Measurements from ENCODE around the gene ADK. TPM values are rescaled to one million over a fixed set of nuclear protein-coding genes. Genes with fewer than 3 reads are reported as not detected.
A peak's percentile ranks its signal among the peaks of the same experiment; 100 is the strongest.

The ADK gene
- total and polyA plus RNA-seq, 2 of the 4 experiments (the other 2 are of a cell fraction): 30.6 to 40.9 TPM

GRCh38 chr10:74179111-74179710 is 28.2 kb downstream of the ADK start:
- no peak overlapping the region for H4K91ac ChIP-seq (ENCODE audit: insufficient read depth, low read depth, low read length)
- H3K56ac ChIP-seq (ENCODE audit: extremely low read depth, insufficient read depth, low read length): no peak overlapping the region
- ChIA-PET CTCF (no interaction called here), POLR2A (ENCODE audit: unreplicated experiment) (no interaction called here)
- no peak overlapping the region for H3K18ac ChIP-seq (ENCODE audit: low read depth, low read length)
- H2AFZ ChIP-seq (replicated peaks; ENCODE audit: low read length, poor library complexity): no peak overlapping the region
- intact Hi-C loops (cut with micrococcal nuclease): no loop called here
- in situ Hi-C loops (cut with MboI; ENCODE audit: low sequenced_read_pairs): no loop called here
- H2AK9ac ChIP-seq (replicated peaks; ENCODE audit: low read depth, low read length, poor library complexity): no peak overlapping the region
- H3K36me3 ChIP-seq (ENCODE audit: control insufficient read depth, insufficient read depth, low read length): no peaks in the 10 kb centered on the region
- peak overlapping the region; percentile 18; the same call in 1 of the 2 replicates for H3K4ac ChIP-seq (ENCODE audit: low read depth, low read length)
- H3K79me1 ChIP-seq (ENCODE audit: low read depth in 1 of 2, low read length in 2 of 2): peaks cover 16 to 64% of the 10 kb centered on the region in 2 experiments
- H3K9me1 ChIP-seq (ENCODE audit: insufficient read depth, low read length): peaks cover 8% of the 10 kb centered on the region
- no peak for TF ChIP-seq MAFK (IDR thresholded peaks at IDR 0.05; ENCODE audit: low read depth, low read length)
- TF ChIP-seq SMC3 (IDR thresholded peaks at IDR 0.05; ENCODE audit: low read depth, low read length): no peak
- no peak for TF ChIP-seq FOS (IDR thresholded peaks at IDR 0.05; ENCODE audit: low read depth, low read length)
- TF ChIP-seq MAZ (IDR thresholded peaks at IDR 0.05; ENCODE audit: borderline replicate concordance, low read depth, low read length): no peak
- TF ChIP-seq BHLHE40 (IDR thresholded peaks at IDR 0.05; ENCODE audit: low read depth, low read length): no peak
- TF ChIP-seq, protein P1, sequence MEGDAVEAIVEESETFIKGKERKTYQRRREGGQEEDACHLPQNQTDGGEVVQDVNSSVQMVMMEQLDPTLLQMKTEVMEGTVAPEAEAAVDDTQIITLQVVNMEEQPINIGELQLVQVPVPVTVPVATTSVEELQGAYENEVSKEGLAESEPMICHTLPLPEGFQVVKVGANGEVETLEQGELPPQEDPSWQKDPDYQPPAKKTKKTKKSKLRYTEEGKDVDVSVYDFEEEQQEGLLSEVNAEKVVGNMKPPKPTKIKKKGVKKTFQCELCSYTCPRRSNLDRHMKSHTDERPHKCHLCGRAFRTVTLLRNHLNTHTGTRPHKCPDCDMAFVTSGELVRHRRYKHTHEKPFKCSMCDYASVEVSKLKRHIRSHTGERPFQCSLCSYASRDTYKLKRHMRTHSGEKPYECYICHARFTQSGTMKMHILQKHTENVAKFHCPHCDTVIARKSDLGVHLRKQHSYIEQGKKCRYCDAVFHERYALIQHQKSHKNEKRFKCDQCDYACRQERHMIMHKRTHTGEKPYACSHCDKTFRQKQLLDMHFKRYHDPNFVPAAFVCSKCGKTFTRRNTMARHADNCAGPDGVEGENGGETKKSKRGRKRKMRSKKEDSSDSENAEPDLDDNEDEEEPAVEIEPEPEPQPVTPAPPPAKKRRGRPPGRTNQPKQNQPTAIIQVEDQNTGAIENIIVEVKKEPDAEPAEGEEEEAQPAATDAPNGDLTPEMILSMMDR (conservative IDR thresholded peaks at IDR 0.05; ENCODE audit: low read depth, low read length): no peak
- TF ChIP-seq USF2 (IDR thresholded peaks at IDR 0.05; ENCODE audit: low read depth, low read length): no peak
- no peak for TF ChIP-seq CEBPB (IDR thresholded peaks at IDR 0.05; ENCODE audit: low read depth, low read length)
- TF ChIP-seq NFE2L2 (IDR thresholded peaks at IDR 0.05; ENCODE audit: low read depth, low read length): no peak
- TF ChIP-seq MXI1 (IDR thresholded peaks at IDR 0.05; ENCODE audit: borderline replicate concordance, low read depth, low read length): no peak
- no peak overlapping the region; a peak in 1 of 4 replicates for H4K8ac ChIP-seq (ENCODE audit: low read depth in 2 of 2, low read length in 2 of 2)
- H4K20me1 ChIP-seq (ENCODE audit: insufficient read depth, low read length): no peaks in the 10 kb centered on the region
- ATAC-seq (ENCODE audit: low read depth) (no peak), DNase-seq (peak; percentile 35)
- peak overlapping the region; percentile 70 for H3K14ac ChIP-seq (replicated peaks; ENCODE audit: low read depth, low read length)
- H3K9ac ChIP-seq (ENCODE audit: low read depth, low read length): no peak overlapping the region
- H3K27me3 ChIP-seq (ENCODE audit: control insufficient read depth, insufficient read depth, low read length): no peaks in the 10 kb centered on the region
- H3K27ac ChIP-seq (ENCODE audit: insufficient read depth, low read length): no peak overlapping the region
- no TSS peak for BruUV-seq (replicated peaks)
- no CpG with 5 or more reads among the region's 2 CpGs for WGBS, 2 experiments (ENCODE audit: extremely low coverage in 2 of 2, insufficient read length in 1 of 2)
- peak overlapping the region; percentile 52; the same call in 1 of the 2 replicates for H3K23ac ChIP-seq (ENCODE audit: low read depth, low read length)
- H3K4me3 ChIP-seq (ENCODE audit: insufficient read depth, low read depth, low read length): no peak overlapping the region
- no peak overlapping the region for H2BK5ac ChIP-seq (ENCODE audit: low read depth, low read length, poor library complexity, severe bottlenecking)
- H4K5ac ChIP-seq (ENCODE audit: low read depth, low read length): no peak overlapping the region; the same call in 1 of the 2 replicates
- H3K9me3 ChIP-seq (ENCODE audit: control insufficient read depth, insufficient read depth, low read length): no peaks in the 10 kb centered on the region
- dilution Hi-C loops (cut with HindIII; ENCODE audit: low sequenced_read_pairs, unreplicated experiment): no loop called here
- no peak overlapping the region for H2BK15ac ChIP-seq (ENCODE audit: low read depth, low read length)
- no peak overlapping the region for H2BK120ac ChIP-seq (ENCODE audit: low read depth, low read length)
- 0 out of 2 replicates have a peak overlapping the region, but pooled peaks have one; percentile 11 for H2BK20ac ChIP-seq (ENCODE audit: low read depth, low read length)
- no peak overlapping the region for H2AK5ac ChIP-seq (ENCODE audit: low read depth, low read length)
- H3K4me1 ChIP-seq (ENCODE audit: control insufficient read depth, insufficient read depth, low read length): no peaks in the 10 kb centered on the region; the same call in 1 of the 2 replicates
- no peak overlapping the region; the same call in 1 of the 2 replicates for H3K4me2 ChIP-seq (ENCODE audit: low read depth, low read length)

Measured in IMR-90 (cell line).